SU-DHL-6 (cell line): Measurements from ENCODE around the gene ZNF653.
A peak's percentile ranks its signal among the peaks of the same experiment; 100 is the strongest.

Experiments used
- H2AFZ ChIP-seq: fragments of 200-600 bp; sonication (generic); 2 replicates; pipeline ENCODE4 v1.6.1; 2014; ENCODE audit warnings: low read depth, mild to moderate bottlenecking, moderate library complexity, mixed read lengths, antibody characterized with exemption, low read length; ENCODE audit not compliant: severe bottlenecking
- H3F3A ChIP-seq: fragments of 200-600 bp; shearing (Covaris generic); 2 replicates; pipeline ENCODE4 v1.6.0; 2016; ENCODE audit warnings: antibody characterized with exemption, mild to moderate bottlenecking; ENCODE audit not compliant: insufficient read depth
- H3K27ac ChIP-seq: fragments of 200-600 bp; sonication (generic); 2 replicates; pipeline ENCODE4 v1.5.1; 2016; ENCODE audit warnings: low read depth, mild to moderate bottlenecking, low read length, moderate library complexity, mixed read lengths
- H3K27me3 ChIP-seq: fragments of 200-600 bp; sonication (generic), shearing (Covaris generic); 2 replicates; pipeline ENCODE4 v1.6.0; 2014; ENCODE audit warnings: mild to moderate bottlenecking, low read length
- H3K36me3 ChIP-seq: fragments of 200-600 bp; sonication (generic); 2 replicates; pipeline ENCODE4 v1.6.1; 2014; ENCODE audit warnings: mild to moderate bottlenecking, low read length, mixed read lengths
- H3K4me2 ChIP-seq: fragments of 300-600, 200-600 bp; shearing (Covaris generic), sonication (generic); 2 replicates; pipeline ENCODE4 v1.6.0; 2014; ENCODE audit warnings: low read length, low read depth, mild to moderate bottlenecking; ENCODE audit not compliant: poor library complexity, severe bottlenecking
- H3K4me3 ChIP-seq: fragments of 200-600 bp; sonication (generic); 2 replicates; pipeline ENCODE4 v1.5.1; 2014; ENCODE audit warnings: antibody characterized with exemption, low read length, mild to moderate bottlenecking, mixed read lengths; ENCODE audit not compliant: insufficient read depth, poor library complexity, severe bottlenecking
- H3K79me2 ChIP-seq: fragments of 200-600 bp; sonication (generic); 2 replicates; pipeline ENCODE4 v1.6.1; 2014; ENCODE audit warnings: mild to moderate bottlenecking, low read length, moderate library complexity; ENCODE audit not compliant: insufficient read depth
- H3K9ac ChIP-seq: fragments of 200-600 bp; sonication (generic); 2 replicates; pipeline ENCODE4 v1.7.0; 2014; ENCODE audit warnings: mild to moderate bottlenecking, low read length
- H3K9me2 ChIP-seq: fragments of 200-600 bp; sonication (generic); replicated peaks from 2 replicates; pipeline ENCODE4 v1.6.1; 2014; ENCODE audit warnings: low read length; ENCODE audit not compliant: insufficient read depth
- H3K9me3 ChIP-seq: fragments of 200-600 bp; sonication (generic); 2 replicates; pipeline ENCODE4 v1.6.1; 2014; ENCODE audit warnings: low read length, mixed read lengths; ENCODE audit not compliant: insufficient read depth
- H4K20me1 ChIP-seq: fragments of 200-600 bp; sonication (generic); 2 replicates; pipeline ENCODE4 v1.6.1; 2014; ENCODE audit warnings: low read depth, mild to moderate bottlenecking, antibody characterized with exemption, low read length, moderate library complexity, mixed read lengths
- CTCF ChIP-seq: fragments of 200-600 bp; sonication (generic); IDR thresholded peaks from one replicate; pipeline ENCODE4 v1.5.1; 2017; ENCODE audit warnings: antibody characterized with exemption, mild to moderate bottlenecking, low read length, moderate library complexity; ENCODE audit not compliant: insufficient read depth, poor library complexity, severe bottlenecking
- EZH2phosphoT487 ChIP-seq: fragments of 200-600 bp; sonication (generic), shearing (Covaris generic); conservative IDR thresholded peaks from 2 replicates; pipeline ENCODE4 v1.6.1; 2018; ENCODE audit warnings: mild to moderate bottlenecking, antibody characterized with exemption, low read length, moderate library complexity, mixed read lengths

The ZNF653 gene

DNA sequence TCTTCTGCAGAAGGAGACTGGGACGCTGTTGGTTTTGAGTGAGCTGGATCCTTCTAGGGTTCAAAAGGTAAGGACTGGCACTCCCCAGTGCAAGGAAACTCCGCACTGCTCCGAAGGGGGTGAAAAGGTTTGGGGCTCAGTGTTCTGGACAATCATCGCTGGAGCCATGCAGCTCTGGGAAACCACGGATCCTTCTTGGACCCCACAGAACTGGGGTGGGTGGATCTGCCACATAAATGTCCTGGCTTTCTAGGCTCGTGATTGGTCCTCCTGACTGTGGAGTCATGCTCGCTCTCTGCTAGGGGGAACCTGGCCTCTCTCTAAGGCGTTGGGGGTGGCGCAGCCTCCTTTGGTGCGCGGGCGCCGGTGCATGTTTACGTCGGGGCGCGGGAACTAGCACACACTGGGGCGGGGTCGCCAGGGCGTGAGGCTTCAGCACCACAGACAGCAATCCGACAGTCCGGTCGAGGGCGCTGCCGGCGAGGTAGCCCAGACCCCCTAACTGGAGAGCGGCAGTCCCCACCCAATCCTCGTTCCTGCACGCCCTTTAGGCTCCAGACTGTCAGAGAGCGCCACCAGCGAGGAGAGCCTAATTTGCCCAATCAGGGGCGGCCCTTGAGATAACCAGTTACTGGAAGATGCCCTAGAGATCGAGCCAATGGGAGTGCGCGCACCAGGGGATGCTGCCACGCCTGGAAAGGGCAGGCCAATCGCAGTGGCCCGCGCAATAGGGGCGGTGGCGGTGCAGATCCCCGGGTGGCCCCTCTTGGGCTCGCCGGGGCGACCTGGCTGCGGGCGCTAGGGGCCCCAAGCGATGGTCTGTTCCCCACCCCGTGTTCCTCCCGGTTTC lies 23.9 kb downstream of the ZNF653 start:
- Histone ChIP-seq H3K27me3 (no peaks in the 10 kb centered on the region), H3K79me2 (no peaks in the 10 kb centered on the region), H3K9me3 (no peaks in the 10 kb centered on the region), H4K20me1 (no peaks in the 10 kb centered on the region), H3K9ac (peak overlapping the region; percentile 68), H3K27ac (peak overlapping the region; percentile 76), H3K36me3 (no peaks in the 10 kb centered on the region), H3K4me2 (peak overlapping the region; percentile 62), H3K4me3 (peak overlapping the region; percentile 48), H3K9me2 (no peaks in the 10 kb centered on the region), H3F3A (no peaks in the 10 kb centered on the region), H2AFZ (peak overlapping the region; percentile 66)
- TF ChIP-seq EZH2phosphoT487: no peak
- no peak for TF ChIP-seq CTCF

GRCh38 chr19:11480715-11481533 lies 24.7 kb downstream of the ZNF653 start, which contains the start of gene ELAVL3:
Gene ELAVL3, minus strand, starts transcription at chr19:11481046. Its CDS starts 438 bp downstream, at chr19:11480608.
- Histone ChIP-seq H2AFZ (no peak within 1 kb of the TSS), H3K27ac (0 out of 2 replicates have a peak within 1 kb of the TSS, but pooled peaks have one; percentile 17), H3K79me2 (no peaks in the 10 kb centered on the region), H3F3A (no peaks in the 10 kb centered on the region), H3K9me3 (no peaks in the 10 kb centered on the region), H3K4me3 (peak within 1 kb of the TSS; percentile 24), H3K9me2 (no peaks in the 10 kb centered on the region), H4K20me1 (no peaks in the 10 kb centered on the region), H3K27me3 (no peaks in the 10 kb centered on the region), H3K36me3 (no peaks in the 10 kb centered on the region), H3K4me2 (peak within 1 kb of the TSS; percentile 62), H3K9ac (peak within 1 kb of the TSS; percentile 68; the same call in 1 of the 2 replicates)
- TF ChIP-seq CTCF (no peak), EZH2phosphoT487 (no peak)

DNA sequence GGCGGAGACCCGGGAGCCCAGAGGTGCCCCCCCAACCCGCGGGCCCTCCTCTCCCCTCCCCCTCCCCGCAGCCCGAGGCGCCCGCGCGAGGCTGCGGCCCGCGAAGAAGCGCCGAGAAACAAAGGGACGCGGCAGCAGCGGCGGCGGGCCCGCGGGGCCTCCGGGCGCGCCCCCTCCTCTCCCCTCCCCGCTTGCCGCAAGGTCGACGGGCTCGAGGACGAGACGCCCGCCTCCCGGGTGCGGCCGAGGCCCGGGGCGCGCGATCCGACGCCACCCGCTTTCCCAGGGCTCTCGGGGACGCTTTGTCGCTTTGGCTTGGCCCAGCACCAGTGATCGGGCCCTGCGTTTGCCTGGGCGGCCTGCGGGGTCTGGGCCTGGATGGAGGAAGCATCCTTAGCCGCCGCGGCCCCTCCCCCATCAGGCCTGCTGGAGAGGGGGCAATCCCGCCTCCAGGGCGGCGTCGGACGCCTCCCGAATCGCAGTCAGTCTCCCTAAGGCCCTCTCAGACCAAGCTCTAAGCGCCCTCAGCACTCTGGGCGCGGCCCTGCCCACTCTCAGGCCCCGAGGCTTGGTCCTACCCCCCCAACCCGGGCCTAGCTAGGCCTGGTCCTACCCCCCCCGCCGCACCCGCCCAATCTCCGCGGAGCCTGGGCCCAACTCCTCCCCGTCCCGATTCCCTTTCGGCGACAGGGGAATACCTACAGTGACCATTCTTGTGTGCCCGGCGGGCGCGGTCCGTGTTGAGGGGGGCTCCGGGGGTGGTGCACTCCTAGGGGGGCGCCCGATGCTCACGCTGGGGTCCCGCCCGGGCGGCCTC lies 25.5 kb downstream of the ZNF653 start:
- Histone ChIP-seq H3K4me3 (no peak overlapping the region), H3K79me2 (no peaks in the 10 kb centered on the region), H3K9me3 (no peaks in the 10 kb centered on the region), H3F3A (no peaks in the 10 kb centered on the region), H3K4me2 (no peak overlapping the region), H3K27me3 (no peaks in the 10 kb centered on the region), H4K20me1 (no peaks in the 10 kb centered on the region), H3K9me2 (no peaks in the 10 kb centered on the region), H3K27ac (no peak overlapping the region), H2AFZ (no peak overlapping the region), H3K9ac (no peak overlapping the region), H3K36me3 (no peaks in the 10 kb centered on the region)
- TF ChIP-seq EZH2phosphoT487: no peak
